HG03097 (cell line): ENCODE measurements around the gene PDXK.
A peak's percentile ranks its signal among the peaks of the same experiment; 100 is the strongest.

Experiments
- ATAC-seq: cut with Tn5 transposase; IDR thresholded peaks from one replicate; pipeline ENCODE4 v1.9.1; 2021; ENCODE audit not compliant: unreplicated experiment, low FRiP score

Gene PDXK

DNA sequence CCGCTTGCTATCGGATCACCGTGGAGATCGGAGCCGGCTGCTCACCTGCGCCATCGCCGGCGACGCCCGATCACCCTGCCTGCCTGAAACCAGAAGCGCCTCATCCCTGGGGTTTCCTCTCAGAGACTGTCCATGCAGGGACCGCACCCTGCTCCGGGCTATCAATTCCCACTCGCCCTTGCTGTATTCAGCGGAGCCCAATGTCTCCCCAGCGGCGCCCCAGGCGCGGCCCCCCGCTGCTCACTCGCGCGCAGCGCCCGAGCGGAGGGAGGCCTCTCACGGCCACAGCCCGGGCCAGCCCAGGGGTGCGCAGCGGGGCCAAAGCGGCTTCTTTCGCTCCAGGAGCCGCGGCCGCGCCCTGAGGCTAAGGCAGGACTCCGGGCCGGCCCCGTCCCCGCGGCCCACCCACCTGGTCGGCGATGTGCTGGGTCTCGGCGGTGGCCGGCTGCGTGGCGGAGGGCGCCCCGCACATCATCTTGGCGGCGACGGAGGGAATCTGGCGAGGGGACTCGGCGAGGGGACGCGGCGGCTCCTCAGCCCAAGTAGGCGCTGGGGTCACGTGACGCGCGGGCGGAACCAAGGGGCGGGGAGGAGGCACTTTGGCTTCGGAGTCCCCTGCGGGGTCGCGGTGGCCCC, 57.0 kb downstream of the PDXK start, which contains the start of gene CSTB:
Gene CSTB, minus strand, starts transcription at position 514 of the 636 bp plus-strand sequence. Its CDS starts 39 bp downstream, at position 475.
- peak; percentile 63 for ATAC-seq

DNA sequence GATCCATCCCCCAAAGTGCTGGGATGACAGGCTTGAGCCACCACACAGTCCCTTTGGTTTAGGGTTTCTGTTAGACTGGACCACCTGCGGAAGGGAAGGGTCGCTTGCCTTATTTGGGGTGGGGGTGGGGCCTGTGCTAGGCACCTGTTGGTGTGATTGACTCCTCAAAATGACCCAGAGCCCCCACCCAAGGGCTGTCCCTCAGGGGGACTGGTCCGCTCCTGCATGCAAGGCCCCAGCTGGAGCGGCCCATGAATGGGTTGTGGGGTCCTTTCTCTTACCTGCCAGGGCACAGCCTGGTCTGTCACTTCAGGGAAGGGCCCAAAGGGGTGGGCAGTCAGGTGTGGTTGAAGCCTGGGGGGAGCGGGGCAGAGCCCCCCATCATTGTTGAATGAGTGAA, 59.0 kb downstream of the PDXK start:
- ATAC-seq = no peak

DNA sequence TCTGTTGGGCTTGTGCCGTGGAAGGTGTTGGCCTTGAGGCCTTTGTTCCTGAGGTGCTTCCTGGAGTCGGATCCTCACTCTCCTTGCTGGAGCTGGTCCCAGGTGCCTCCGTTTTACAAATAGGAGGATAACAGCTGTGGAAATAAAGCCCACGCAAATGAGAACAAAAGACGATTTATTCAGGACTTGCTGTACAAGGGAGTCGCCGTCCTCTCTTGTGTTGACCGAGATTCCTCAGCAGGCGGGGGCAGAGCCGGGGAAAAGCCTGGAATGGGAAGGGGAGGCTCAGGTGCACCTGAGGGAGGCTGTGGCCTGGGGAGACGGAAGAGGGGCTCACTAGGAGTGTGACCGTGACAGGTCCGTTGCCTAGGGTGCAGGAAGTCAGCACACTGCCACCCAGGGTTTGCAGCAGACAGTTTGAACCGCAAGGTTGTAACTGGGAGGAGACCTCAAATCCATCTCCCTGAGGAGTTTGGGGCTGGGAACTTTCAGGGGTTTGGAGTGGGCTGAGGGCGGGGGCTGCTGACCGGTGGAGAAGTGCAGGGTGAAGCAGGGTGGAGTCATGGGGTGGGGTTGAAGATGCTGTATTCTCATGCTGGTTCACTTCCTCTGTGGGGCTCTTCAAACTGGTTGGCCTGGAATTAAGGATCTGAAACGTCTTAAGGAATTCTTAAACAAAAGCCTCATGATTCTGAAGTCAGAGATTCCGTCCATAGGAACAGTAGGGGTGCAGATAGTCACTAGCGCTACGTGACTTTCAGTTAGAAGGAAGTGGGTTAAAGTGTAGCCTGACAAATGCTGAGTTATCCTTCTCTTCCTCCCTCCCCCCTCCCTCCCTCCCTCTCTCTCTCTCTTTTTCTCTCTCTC, 59.8 kb downstream of the PDXK start:
- no peak for ATAC-seq

DNA sequence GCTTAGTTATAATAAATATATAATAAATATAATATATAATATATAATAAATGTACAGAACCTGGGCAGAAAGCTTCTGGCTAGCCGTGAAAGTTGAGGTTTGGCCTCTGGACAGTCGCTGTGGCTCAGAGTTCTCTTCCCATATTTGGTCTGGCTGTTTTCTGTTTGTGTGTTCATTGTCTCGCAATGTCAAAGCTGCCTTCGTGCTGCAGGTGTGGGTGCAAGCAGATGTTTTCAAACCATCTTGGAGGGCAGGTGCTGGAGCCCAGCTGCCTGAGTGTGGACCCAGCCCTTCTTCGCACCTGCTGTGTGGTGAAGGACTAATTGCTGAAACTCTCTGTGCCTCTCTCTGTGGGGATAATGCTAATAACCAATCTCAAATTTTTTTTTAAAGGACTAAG, 60.7 kb downstream of the PDXK start:
- no peak for ATAC-seq

DNA sequence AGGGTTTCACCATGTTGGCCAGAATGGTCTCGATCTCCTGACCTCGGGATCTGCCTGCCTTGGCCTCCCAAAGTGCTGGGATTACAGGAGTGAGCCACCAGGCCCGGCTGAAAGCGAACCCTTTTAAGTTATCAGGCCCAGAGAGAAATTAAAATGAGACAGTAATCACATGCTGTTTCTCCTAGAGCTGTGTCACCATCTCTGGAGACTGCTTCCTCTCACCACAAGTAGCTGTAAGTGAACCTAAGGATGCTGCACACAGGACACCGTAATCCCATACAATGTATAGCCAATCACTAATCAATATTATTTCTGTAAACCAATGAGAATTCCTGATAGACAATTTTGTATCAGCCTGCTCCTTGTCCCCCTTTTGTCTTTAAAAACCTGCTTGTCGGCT, 62.9 kb downstream of the PDXK start:
- no peak for ATAC-seq

DNA sequence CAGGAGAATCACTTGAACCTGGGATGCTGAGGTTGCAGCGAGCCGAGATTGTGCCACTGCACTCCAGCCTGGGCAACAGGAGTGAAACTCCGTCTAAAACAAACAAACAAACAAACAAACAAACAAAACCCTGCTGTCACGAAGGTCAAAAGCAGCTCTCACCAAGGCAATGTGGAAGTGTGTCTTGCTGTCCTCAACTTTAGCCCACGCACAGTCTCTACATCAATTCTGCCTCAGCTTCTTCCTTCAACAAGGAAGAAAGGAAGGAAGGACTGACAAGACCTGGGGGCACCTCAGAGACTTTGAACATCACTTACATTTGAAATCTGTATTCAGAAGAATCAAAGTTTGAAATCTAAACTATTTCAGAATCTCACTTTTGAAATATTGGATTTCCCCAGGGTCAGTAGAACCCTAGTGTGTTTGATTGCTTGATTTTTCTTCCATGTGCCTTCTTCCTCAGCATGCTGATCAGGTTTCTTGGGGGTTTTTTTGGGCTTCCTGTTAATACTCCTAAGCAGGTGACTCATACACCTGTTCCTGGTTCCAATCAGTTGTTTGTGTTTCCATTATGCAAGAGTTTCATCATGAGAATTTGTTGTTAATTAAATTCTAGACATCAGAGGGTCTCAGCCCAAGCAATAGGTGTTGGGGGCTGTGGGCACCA, 63.6 kb downstream of the PDXK start:
- ATAC-seq = no peak

DNA sequence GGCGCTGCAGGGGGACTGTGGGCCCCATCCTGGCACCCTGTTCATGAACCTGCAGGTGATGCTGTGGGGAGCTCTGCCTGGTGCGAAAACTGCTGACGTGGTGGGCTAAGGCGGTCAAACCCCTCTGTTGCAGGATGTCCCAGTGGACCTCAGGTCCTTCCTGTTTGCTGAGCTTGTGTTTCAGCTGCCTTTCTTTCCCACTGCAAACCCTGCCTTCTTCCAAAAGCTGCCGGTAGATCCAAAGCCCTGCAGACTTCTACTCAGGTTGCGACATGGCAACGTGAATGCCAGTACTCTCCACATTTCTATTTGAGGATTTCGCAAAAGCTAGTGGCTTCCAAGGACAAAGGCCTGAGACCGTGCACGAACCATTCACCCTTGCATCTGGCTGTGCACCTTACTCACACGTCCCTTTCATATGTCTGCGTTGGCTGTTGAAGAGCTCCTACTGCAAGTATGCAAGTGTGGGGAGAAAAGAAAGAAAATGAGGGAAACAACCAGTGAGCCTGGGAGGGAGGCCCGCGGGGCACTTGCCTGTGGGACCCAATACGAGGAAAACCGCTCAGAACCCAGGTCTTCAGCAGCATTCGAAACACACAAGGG, 64.3 kb downstream of the PDXK start:
- no peak for ATAC-seq

DNA sequence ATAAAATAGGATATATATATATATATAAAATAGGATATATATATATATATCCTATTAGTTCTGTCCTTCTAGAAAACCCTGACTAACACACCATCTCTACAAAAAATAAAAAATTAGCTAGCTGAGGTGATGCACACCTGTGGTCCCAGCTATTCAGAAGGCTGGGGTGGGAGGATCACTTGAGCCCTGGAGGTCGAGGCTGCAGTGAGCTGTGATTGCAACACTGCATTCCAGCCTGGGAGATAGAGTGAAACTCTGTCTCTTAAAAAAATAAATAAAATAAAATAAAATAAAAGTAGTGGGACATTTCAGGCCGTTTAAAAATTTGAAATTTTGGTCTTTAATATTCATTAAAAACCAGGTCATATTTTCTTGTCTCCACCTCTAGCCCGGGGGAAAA, 66.2 kb downstream of the PDXK start:
- no peak for ATAC-seq

DNA sequence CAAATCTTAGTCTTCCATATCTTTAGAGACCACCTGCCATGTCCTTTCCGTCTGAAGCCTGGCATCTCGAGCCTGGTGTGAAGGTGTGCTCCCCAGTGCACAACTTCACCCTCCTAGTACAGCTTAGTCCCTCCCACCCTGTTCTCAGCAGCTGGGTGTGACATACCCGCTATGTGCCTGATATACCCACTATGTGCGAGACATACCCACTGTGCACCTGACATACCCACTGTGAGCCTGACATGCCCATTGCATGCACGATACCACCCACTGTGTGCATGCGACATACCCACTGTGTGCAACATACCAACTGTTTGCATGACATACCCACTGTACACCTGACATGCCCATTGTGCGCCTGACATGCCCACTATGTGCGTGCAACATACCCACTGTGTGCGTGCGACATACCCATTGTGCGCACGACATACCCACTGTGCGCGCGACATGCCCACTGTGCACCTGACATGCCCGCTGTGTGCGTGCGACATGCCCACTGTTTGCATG, 67.4 kb downstream of the PDXK start:
- no peak for ATAC-seq

DNA sequence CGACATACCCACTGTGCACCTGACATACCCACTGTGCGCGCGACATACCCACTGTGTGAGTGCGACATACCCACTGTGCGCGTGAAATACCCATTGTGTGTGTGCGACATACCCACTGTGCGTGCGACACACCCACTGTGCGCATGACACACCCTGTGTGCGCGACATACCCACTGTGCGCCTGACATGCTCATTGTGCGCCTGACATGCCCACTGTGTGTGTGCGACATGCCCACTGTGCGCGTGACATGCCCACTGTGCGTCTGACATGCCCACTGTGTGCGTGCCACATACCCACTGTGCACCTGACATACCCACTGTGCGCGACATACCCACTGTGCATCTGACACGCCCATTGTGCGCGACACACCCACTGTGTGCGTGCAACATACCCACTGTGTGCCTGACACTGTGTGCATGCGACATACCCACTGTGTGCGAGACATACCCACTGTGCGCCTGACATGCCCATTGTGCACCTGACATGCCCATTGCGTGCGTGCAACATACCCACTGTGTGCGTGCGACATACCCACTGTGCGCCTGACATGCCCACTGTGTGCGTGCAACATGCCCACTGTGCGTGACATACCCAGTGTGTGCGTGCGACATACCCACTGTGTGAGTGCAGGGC, 68.0 kb downstream of the PDXK start:
- no peak for ATAC-seq

DNA sequence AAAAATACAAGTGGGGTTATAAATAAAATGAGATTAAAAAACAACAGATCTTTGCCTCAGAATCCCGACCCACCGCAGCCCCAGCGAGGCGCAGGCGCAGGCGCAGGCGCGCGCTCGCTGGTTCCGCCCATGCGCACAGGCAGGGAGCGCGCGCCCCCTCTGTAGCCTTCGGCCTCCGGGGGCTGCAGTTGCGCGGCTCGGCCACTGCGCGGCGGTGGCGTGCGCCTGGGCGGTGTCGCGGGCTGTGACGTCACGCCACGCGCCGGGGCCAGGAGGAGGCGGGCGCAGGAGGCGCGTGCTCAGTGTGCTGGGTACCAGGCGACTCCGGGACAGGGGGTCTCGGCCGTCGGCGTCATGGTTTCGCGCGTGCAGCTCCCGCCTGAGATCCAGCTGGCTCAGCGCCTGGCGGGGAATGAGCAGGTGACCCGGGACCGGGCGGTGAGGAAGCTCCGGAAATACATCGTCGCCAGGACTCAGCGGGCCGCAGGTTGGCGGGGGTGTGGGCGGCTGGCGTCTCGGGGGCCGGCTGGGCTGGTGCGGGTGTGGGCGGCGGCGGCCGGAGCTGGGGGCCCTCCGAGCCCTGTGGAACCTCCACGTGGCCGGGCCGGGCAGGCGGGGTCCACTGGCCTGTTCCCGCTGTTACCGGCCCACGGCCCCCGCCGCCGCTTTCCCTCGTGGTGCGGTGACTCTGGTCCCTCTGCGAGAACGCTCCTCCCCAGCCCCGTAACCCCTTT, 70.5 kb downstream of the PDXK start, which contains the start of gene RRP1:
Gene RRP1, plus strand, starts transcription at position 302 of the 734 bp plus-strand sequence. Its CDS starts 53 bp downstream, at position 355.
- ATAC-seq = peak; percentile 80

DNA sequence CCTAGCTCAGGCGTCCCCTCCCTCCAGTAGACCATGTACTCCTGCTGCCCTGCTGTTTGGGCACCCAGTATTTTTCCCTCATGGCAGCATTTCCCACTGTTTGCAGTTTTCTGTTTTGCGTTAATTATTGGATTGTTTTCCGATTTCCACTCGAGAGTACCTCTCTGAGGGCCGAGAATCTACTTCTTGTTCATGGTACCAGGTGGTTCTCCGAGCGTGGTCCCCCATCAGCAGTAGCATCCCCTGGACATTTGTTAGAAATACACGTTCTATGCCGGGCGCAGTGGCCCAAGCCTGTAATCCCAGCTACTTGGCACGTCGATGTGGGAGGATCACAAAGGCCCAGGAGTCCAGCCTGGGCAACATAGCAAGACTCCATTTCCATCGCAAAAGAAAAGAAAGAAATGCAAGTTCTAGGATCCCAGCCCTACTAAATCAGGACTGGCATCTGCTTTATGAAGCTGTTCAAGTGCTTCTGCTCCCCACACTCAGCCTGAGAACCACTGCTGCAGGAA, 71.1 kb downstream of the PDXK start:
- no peak for ATAC-seq

DNA sequence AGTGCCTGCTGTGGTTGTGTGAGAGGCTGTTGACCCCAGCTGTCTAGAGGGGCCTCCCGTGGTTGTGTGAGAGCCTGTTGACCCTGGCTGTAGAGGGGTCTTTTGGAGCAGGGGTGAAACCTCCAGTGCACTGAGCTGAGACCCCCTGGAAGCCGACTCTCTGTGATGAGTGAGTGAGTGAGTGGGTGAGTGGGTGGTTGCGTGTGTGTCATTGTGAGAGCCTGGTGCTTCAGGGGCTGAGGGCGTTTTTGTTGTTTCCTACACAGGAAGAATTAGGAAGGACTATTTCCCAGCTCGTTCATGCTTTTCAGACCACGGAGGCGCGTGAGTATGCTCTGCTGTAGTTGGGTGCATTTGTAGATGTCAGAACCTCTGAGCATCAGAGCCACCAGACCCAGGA, 73.5 kb downstream of the PDXK start:
- ATAC-seq = no peak

DNA sequence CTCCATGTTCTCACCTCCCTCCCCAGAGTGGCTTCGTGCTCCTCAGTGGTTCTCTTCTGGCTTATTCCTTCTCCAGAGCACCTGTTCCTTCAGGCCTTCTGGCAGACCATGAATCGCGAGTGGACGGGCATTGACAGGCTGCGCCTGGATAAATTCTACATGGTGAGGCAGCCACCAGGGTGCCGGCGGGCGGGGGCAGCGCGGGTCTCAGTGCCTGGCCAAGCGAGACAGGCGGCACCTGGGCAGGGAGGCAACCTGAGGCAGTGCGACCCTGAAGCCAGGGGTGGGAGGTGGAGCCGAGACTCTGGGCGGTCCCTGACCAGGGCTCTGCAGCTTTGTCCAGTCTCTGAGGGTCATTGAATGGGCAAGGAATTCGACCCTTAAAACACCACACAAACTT, 74.3 kb downstream of the PDXK start:
- ATAC-seq = no peak

DNA sequence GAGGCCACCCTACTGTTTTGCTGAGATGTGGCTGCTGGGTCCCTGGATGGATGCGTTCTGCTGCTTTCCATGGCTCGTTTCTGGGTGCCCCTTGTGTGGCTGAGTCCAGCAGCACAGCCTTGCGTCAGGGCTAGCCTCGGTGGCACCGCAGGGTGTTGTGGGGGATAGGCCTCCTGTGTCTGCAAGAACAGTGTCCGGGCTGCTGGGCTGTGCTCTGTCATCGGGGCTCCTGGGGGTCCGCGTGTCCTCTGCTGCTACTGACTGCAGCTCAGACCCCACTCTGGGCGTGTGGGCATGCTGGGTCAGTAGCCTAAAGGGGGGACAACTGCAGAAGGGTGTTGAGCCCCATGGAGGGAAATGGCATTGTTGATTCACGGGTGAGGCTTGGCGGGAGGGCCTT, 75.4 kb downstream of the PDXK start:
- ATAC-seq = no peak

DNA sequence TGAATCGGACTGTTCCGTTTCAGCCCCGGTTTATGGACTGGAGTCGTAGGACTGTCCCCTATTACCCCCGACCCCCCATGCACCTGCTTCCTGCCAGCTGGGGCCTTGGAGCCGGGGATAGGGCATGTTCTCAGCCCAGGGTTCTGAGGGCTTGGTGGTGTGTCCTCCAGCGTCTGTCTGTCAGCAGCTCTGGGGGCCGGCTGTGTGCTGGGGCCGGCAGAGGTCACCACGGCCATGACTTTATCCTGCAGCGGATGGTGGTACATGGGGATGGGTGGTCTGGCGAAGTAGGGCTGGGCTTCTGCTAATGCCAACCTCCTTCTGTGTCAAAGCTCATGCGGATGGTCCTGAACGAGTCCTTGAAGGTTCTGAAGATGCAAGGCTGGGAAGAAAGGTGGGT, 75.9 kb downstream of the PDXK start:
- ATAC-seq = no peak

DNA sequence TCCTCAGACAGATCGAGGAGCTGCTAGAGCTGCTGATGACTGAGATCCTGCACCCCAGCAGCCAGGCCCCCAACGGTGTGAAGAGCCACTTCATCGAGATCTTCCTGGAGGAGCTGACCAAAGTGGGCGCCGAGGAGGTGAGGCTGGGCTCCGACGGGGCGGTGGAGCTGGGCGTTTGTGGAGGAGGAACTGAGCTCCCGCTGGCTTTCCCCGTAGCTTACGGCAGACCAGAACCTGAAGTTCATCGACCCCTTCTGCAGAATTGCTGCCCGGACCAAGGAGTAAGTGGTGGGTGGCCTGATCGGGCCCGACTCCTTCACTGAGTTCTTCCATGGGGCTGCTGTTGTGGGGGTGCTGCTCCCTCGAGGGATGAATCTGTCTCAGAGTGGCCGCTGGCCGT, 78.5 kb downstream of the PDXK start:
- no peak for ATAC-seq

DNA sequence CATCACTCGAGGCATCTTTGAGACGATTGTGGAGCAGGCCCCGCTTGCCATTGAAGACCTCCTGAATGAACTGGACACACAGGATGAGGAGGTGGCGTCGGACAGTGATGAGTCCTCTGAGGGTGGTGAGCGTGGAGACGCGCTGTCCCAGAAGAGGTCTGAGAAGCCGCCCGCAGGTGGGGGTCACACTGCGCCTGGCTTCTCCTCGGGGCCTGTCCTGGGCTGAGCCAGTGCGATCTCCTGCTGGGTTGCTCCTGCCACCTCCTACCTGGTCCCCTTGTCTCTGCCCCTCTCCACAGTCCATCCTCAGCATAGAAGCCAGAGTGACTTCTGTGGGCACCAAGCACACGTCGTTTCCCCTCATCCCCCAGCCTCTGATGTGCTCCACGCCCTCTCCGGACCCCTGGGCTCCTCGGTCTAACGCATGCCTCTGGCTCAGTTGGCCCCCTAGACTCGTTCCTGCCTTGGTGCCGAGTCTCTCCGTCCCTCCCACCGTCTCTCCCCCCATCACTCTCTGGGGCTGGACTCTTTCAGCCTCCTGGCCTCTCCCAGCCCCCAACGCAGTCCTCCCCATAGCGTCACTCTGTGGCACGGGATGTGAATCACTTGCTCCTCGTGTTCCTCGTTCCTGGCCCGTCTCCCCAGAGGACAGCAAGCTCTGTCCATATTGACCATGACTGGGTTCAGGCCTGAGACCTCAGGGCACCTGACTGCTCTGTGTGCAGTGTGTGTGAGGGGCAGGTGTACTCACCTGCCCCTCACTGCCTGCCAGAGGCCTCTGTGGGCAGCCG, 79.2 kb downstream of the PDXK start:
- ATAC-seq = no peak
